ENCODE data around the gene PARVG.

DNA sequence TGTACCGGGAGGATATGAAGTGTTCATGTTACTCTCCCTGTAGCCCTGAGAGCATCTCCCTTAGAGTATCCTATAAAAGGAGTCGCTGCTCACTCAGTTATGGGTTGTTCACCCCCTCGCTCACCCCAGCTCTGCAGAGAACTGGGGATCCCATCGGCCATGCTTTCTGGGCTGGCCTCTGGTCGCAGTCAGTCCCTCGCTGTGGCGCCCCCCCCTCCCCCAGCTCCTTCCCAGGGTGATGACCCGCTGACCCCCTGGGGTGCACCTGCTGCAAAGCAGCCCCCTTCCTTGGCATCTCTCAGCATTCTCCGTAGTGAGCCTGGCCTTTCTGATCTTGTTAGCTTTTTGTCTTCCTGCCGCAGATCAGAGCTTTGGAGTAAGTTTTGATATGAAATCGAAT, 10.3 kb upstream of the PARVG start:
- TF ChIP-seq, protein P1, sequence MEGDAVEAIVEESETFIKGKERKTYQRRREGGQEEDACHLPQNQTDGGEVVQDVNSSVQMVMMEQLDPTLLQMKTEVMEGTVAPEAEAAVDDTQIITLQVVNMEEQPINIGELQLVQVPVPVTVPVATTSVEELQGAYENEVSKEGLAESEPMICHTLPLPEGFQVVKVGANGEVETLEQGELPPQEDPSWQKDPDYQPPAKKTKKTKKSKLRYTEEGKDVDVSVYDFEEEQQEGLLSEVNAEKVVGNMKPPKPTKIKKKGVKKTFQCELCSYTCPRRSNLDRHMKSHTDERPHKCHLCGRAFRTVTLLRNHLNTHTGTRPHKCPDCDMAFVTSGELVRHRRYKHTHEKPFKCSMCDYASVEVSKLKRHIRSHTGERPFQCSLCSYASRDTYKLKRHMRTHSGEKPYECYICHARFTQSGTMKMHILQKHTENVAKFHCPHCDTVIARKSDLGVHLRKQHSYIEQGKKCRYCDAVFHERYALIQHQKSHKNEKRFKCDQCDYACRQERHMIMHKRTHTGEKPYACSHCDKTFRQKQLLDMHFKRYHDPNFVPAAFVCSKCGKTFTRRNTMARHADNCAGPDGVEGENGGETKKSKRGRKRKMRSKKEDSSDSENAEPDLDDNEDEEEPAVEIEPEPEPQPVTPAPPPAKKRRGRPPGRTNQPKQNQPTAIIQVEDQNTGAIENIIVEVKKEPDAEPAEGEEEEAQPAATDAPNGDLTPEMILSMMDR (IDR thresholded peaks at IDR 0.05; ENCODE audit: extremely low read depth in 1 of 2, insufficient read depth in 1 of 2, low read depth in 1 of 2, low read length in 2 of 2): no peak
- no peak for TF ChIP-seq JUN (IDR thresholded peaks at IDR 0.05; ENCODE audit: borderline replicate concordance, insufficient read depth, insufficient read length, low read depth)
- no peak for TF ChIP-seq POLR2A (IDR thresholded peaks at IDR 0.05; ENCODE audit: low read depth, low read length)
- TF ChIP-seq POLR2AphosphoS5 (IDR thresholded peaks at IDR 0.05; ENCODE audit: insufficient read depth, low read depth, low read length): no peak
- no peak for TF ChIP-seq EZH2 (IDR thresholded peaks at IDR 0.05; ENCODE audit: borderline replicate concordance, low read depth, low read length, severe bottlenecking)
- TF ChIP-seq MAX (IDR thresholded peaks at IDR 0.05; ENCODE audit: insufficient read depth, insufficient read length): no peak
- no peak for TF ChIP-seq FOS (IDR thresholded peaks at IDR 0.05; ENCODE audit: borderline replicate concordance, insufficient read depth, low read length)
- TF ChIP-seq MYC (IDR thresholded peaks at IDR 0.05; ENCODE audit: low read depth, low read length): no peak
- no peak for TF ChIP-seq GATA2 (IDR thresholded peaks at IDR 0.05; ENCODE audit: insufficient read depth, insufficient read length, low read depth, low read length)

Data from endothelial cell of umbilical vein (primary cell).